Dermis blood vessel endothelial cell (primary cell): ENCODE results near the gene NUDT16. TPM values are rescaled to one million over a fixed set of nuclear protein-coding genes. Genes with fewer than 3 reads are reported as not detected.
A peak's percentile ranks its signal among the peaks of the same experiment; 100 is the strongest.
"Not testable (repeated sequence)": the region's sequence is repeated elsewhere in the genome, so short reads cannot be mapped to it uniquely, and the experiment has no call there.

Source experiments
- DNase-seq: peaks from one replicate; pipeline ENCODE4 v3.0.0; 2010
- total RNA-seq: library from RNA; depleted of rRNA; stranded (reverse); fragments of >200 nt; gene quantifications from 2 replicates; pipeline ENCODE4 v1.2.3, GENCODE V29; 2014

NUDT16 gene
- total RNA-seq = 18.2 and 22.0 TPM in 2 replicates

DNA sequence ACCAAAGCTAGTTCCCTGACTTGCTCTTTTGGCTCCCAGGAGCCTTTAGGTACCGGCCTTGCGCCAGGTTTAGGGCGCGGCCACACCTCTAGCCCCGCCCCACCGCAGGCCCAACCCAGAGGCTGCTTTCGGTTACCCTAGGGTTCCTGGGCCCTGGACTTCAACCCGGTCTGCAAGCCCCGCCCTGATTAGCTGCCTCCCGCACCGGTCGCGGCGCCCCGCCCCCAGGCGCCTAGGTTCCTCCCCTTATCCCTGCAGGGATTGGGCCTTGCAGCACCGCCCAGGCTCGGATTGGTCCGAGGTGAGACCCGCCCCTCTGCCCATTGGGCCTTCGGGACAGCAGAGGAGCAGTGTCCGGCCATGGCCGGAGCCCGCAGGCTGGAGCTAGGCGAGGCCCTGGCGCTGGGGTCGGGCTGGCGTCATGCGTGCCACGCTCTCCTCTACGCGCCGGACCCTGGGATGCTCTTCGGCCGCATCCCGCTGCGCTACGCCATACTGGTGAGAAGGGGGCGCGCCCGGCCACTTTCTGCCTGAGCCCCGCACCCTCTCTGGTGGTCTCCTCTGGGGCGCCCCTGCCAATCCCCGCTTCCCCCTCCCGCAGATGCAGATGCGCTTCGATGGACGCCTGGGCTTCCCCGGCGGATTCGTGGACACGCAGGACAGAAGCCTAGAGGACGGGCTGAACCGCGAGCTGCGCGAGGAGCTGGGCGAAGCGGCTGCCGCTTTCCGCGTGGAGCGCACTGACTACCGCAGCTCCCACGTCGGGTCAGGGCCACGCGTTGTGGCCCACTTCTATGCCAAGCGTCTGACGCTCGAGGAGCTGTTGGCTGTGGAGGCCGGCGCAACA, at the start of gene NUDT16:
TSS of gene NUDT16 (plus strand) at position 330 of the 847 bp plus-strand sequence. CDS start at position 361, 31 bp downstream.
- peak; percentile 99 for DNase-seq

- DNase-seq = no peak
Observed at GRCh38 chr3:131338948-131339640, 42.5 kb upstream of the NUDT16 start.

DNA sequence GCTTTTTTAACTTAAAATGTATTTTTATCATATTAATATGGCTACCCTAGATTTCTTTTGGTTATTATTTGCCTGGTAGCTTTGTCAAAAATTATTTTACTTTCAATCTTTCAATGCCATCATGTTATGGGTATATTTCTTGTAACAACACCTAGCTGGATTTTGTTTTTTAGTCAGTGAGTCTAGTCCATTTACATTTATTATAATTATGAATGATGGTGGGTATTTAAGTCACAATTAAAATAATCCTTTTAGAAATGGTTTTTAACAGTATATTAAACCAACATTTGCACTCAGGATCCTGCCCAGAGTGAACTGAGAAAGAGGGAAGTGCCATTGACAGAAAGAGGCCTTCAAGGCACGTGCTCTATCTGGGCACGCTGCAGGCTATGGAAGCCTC, 39.8 kb upstream of the NUDT16 start:
- no peak for DNase-seq

DNA sequence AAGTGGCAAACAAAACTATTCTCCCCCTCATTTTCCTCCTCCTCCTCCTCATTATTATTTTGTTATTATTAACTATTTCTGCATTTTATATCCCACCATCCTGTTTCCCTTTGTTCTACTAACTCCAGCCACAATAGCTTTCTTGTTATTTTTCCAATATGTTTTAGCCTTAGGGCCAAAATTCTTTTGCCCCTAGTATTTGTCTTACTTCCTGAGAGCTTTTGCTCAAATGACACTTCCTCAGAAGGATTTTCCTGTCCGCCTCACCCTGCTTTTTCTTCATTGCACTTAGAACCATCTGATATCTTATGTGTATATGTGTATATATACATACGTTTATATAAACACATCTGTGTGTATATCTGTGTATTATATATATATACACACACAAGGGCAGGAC, 32.7 kb upstream of the NUDT16 start:
- peak; percentile 42 for DNase-seq

GRCh38 chr3:131349454-131349853, 32.1 kb upstream of the NUDT16 start:
- peak; percentile 8 for DNase-seq

DNA sequence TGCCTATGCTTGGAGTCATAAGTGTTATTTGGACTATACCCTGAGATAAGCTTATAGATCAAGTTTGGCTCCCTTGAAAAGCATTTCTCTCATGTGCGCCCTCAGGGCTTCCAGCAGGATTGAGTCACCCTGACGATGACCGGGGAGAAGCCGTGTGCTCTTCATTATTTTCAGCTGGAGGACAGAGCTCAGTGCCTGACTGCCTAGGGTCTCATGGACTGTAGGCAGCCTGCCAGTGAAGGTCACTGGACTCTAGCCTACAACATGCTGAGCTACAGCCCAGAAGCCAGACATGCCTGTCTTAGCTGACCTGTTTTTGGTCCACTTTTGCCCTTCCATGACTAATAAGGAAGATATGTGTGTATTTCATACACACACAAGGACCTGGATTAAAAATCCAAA, 31.6 kb upstream of the NUDT16 start:
- DNase-seq = peak; percentile 47

- DNase-seq = no peak
Observed at GRCh38 chr3:131350506-131350905, 31.1 kb upstream of the NUDT16 start.

- peak; percentile 10 for DNase-seq
Observed at GRCh38 chr3:131353016-131353877, 28.3 kb upstream of the NUDT16 start.

GRCh38 chr3:131353986-131354385, 27.6 kb upstream of the NUDT16 start:
- DNase-seq = peak; percentile 77

DNA sequence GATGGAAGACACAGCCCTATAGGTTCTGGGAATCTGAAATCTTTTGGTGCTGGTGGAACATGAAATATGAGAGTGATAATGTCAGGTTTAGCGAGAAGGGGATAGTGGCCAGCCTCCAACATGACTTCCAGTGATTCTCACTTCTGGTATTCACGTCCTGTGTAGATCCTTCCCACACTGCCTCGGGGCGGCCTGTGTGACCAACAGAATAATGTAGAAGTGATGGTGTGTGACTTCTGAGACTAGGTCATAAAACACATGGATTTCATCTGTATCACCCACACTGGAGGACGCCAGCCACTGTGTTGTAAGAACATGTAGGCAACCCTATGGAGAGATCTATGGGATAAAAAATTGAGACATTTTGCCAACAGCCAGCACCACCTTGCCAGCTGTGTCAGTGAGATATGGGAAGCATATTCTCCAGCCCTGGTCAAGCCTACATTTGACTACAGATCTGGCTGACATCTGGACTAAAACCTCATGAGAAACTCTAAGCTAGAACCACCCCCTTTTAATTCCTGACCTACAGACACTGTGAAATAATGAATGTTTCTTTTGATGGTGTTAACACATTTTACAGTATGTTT, 25.5 kb upstream of the NUDT16 start:
- no peak for DNase-seq

DNA sequence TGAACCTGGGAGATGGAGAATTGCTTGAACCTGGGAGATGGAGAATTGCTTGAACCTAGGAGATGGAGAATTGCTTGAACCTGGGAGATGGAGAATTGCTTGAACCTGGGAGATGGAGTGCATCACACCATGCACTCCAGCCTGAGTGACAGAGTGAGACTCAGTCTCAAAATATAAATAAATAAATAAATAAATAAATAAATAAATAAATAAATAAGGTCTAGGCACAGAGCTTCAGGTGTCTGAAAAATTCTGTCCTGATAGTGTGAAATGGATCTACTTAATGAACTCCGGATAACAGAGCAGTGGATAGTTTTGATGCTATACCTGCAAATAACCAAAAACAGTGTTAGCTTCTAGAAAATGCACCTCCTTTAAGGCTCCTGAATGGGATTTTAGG, 24.3 kb upstream of the NUDT16 start:
- no peak for DNase-seq

DNA sequence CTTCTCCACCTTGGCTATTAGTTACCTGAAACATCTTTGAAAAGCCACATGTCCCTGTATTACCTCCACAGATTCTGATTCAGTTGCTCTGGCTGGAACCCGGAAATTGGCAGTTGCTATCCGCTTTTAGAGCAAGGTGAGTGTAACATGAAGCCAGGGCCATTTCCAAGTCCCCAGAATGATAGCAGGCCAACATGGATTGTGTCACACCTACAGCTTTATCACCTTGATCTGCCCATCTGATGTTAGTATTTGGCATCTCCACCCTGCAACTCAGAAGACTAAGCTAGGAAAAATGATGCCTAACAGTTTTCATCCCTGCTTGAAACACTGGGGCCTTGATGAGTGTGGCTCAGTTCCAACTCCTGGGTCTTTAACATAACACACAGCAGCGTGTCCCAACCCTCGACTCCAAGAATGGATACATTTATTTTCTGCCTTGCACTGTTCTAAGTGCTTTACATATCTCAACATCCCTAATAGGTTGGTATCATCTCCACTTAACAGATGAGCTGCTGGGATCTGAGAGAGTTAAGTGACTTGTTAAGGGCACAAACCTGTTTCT, 21.3 kb upstream of the NUDT16 start:
- no peak for DNase-seq

DNA sequence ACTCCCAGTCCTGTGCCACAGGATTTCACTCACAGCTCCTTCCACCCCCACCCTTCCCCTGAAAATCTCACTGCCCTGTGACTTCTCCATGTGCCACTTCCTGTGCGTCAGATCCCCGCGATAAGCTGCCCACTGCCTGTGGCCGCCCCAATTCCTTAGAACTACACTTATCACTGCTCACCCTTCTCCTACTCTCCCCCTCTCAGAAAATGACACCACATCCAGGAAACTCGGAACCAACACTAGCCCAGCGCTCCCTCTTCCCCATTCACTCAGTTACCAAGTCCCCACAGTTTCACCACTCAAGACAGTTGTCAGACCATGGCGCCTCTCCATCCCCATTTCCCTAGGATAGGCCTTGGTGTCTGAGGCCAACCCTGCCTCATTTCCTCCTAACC, 20.5 kb upstream of the NUDT16 start:
- not testable (repeated sequence) for DNase-seq

DNA sequence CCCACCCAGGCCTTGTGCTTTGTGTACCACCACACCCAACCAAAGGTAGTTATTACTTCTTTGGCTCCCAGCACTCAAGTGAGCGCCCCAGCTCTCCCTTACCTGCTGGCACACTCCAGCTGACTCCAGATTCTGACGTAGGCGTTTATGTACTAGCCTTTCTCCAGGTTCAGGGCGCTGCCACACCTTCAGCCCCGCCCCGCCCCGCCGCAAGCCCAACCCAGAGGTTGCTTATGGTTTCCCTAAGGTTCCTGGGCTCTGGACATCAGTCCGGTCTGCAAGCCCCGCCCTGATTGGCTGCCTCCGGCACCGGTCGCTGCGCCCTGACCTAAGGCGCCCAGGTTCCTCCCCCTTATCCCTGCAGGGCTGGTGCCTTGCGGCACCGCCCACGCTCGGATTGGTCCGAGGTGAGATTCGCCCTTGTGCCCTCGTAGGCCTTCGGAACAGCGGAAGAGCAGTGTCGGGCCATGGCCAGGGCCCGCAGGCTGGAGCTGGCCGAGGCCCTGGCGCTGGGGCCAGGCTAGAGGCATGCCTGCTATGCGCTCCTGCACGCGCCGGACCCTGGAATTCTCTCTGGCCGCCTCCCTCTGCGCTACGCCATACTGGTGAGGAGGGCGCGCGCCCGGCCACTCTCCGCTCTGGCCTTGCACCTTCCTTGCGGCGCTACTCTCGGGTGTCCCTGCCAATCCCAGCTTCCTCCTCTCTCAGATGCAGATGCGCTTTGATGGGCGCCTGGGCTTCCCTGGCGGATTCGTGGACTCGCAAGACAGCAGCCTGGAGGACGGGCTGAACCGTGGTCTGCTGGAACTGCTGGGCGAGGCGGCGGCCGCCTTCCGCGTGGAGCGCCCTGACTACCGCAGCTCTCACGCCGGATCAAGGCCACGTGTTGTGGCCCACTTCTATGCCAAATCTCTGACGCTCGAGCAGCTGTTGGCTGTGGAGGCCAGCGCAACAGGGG, 19.8 kb upstream of the NUDT16 start:
- DNase-seq = peak; percentile 34

DNA sequence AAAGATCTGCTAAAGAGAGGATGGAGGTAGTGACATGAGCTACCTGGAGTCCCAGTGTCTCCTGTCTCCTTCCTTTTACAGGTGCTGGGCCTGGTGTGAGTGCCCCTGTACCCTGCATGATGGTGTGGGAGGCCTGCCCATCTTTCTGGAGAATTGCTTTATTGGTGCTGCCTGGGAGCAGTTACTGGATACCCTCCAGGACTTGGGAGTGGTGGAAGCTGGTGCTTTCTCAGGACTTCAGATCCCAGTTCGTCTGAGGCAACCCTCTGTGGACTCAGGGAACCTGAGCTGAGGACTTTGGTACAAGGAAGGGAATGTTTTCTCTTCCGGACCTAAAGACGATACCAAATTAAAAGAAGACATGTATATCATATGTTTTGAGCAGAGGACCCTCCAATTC, 18.3 kb upstream of the NUDT16 start:
- no peak for DNase-seq

DNA sequence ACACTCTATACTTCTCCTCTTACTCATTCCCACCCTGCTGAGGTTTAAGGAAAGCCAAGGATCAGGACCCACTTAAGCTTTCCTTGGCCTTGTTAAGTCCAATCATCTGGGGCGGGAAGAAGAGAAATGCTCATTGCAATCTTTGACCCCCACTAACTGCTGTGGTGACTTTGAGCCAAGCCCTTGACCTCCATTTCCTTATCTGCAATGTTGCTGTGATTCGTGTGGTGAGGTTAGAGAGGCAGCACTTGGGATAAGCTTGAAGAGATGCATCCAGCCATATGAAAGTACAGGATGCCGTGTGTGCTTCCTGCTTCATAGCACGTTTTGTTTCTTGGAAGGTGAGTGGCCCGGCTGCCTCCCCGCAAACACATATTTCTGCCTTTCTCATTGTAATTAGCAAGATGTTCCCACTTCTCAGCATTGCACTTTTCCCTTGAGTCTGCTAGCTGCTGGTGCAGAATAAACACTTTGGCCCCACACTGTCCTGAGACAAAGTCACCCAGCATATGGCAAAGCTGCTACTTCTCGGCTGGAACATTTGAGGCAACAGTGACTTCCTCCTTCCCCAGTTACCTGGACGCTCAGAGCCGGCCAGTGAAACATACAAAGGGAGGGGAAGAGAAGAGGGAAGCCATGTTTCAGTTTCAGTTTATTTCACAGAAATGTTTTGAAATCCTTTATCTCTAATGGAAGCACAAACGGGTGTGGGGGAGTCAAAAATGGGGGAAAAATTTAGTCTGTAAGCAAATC, 10.5 kb upstream of the NUDT16 start:
- DNase-seq = no peak

DNA sequence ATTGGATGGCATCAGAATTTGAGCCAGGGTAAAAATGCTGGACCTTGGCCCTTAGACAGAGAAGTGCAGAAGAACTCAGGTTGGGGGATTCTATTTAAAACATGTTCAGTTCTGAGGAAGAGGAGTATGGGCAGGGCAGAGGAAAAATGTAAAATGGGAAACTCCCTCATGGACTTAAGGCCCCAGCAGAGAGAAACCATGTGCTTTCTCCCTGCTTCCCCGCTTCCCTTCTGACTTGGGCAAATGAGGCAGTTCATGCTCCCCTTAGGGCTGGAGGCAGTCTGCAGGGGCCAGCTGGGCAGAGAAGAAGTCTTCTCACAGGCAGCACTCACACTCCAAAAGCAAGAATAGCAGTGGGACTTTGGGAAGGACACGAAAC, 9.9 kb upstream of the NUDT16 start:
- no peak for DNase-seq

DNA sequence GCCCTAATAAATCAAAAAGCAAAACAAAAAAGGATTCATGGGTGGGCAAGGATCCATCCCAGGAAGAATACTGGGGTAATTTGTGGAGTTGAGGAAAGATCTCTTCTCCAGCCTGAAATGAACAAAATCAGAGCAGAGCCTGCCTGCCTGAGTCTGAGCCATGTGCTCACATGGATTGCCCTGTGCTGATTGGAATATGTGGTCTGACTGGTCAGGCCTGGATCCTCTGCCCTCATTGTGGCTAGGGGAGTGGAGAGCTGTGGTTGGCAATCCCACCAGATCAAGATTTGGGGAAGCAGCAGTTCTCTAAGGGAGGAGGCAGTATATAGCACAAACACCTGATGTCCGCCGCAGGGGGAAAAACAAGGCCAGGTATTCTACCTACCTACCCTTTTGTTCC, 6.8 kb upstream of the NUDT16 start:
- DNase-seq = no peak

DNA sequence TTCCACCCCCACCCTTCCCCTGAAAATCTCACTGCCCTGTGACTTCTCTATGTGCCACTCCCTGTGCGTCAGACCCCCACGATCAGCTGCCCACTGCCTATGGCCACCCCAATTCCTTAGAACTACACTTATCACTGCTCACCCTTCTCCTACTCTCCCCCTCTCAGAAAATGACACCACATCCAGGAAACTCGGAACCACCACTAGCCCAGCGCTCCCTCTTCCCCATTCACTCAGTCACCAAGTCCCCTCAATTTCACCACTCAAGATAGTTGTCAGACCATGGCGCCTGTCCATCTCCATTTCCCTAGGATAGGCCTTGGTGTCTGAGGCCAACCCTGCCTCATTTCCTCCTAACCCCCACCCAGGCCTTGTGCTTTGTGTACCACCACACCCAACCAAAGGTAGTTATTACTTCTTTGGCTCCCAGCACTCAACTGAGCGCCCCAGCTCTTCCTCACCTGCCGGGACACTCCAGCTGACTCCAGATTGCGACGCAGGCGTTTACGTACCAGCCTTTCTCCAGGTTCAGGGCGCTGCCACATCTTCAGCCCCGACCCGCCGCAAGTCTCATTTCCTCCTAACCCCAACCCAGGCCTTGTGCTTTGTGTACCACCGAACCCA, 641 bp upstream of the NUDT16 start:
- peak; percentile 13 for DNase-seq
